Ascending aorta (tissue), 2 donors: ENCODE measurements around the gene ZNF442. TPM values are rescaled to one million over a fixed set of nuclear protein-coding genes. Genes with fewer than 3 reads are reported as not detected.
"Not testable (repeated sequence)": the region's sequence is repeated elsewhere in the genome, so short reads cannot be mapped to it uniquely, and the experiment has no call there.

ENCODE experiments used
- DNase-seq, 2 donors: peaks; one replicate each; pipeline ENCODE4 v3.0.0-alpha.2; 2019; ENCODE audit warnings: low spot score in 2 of 2
- H3K27ac ChIP-seq, 2 donors: fragments of 200-600 bp; sonication (generic); one replicate each; pipeline ENCODE4 v1.5.1; 2016 to 2017; ENCODE audit warnings: mild to moderate bottlenecking in 1 of 2
- H3K27me3 ChIP-seq: fragments of 200-600 bp; sonication (generic); one replicate; pipeline ENCODE4 v1.5.1; 2017
- H3K36me3 ChIP-seq, 2 donors: fragments of 200-600 bp; sonication (generic); one replicate each; pipeline ENCODE4 v1.5.1; 2016
- H3K4me1 ChIP-seq, 2 donors: fragments of 200-600 bp; sonication (generic); one replicate each; pipeline ENCODE4 v1.5.1; 2016 to 2017; ENCODE audit warnings: mild to moderate bottlenecking in 1 of 2
- H3K4me3 ChIP-seq, 2 donors: fragments of 200-600 bp; sonication (generic); one replicate each; pipeline ENCODE4 v1.5.1; 2016 to 2017; ENCODE audit warnings: mild to moderate bottlenecking in 1 of 2
- H3K9me3 ChIP-seq, 2 donors: fragments of 200-600 bp; sonication (generic); one replicate each; pipeline ENCODE4 v1.5.1; 2016
- intact Hi-C: fragments of 100-400 bp; cut with DNase I; formaldehyde crosslinking; loops from one replicate; pipeline ENCODE4 v1.15.1; 2023
- total RNA-seq: library from RNA; depleted of rRNA; stranded (reverse); fragments of >200 nt; gene quantifications from one replicate; pipeline ENCODE4 v1.1.0, GENCODE V29; 2016
- TF ChIP-seq, protein P1 (sequence below), 3 experiments: fragments of 200-600 bp in 2 of 3; fragments of 450-650 bp in 1 of 3; sonication (generic) in 2 of 3; IDR thresholded peaks; one replicate each; pipeline ENCODE4 v1.5.1; 2016 to 2019; ENCODE audit warnings: antibody characterized with exemption in 3 of 3, mild to moderate bottlenecking in 1 of 3, moderate library complexity in 1 of 3

Gene ZNF442
- total RNA-seq, 1 donor from 2014 or later, result 0.21 TPM

GRCh38 chr19:12331211-12331941 is 34.1 kb downstream of the ZNF442 start:
- Histone ChIP-seq H3K36me3 (no peaks in the 10 kb centered on the region), H3K27me3 (no peaks in the 10 kb centered on the region), H3K4me3 (no peak overlapping the region), H3K27ac (peak overlapping the region in 1 of 2 donors; percentile 95), H3K4me1 (peaks cover 0 to 2% of the 10 kb centered on the region in 2 donors), H3K9me3 (no peaks in the 10 kb centered on the region)
- TF ChIP-seq, protein P1, sequence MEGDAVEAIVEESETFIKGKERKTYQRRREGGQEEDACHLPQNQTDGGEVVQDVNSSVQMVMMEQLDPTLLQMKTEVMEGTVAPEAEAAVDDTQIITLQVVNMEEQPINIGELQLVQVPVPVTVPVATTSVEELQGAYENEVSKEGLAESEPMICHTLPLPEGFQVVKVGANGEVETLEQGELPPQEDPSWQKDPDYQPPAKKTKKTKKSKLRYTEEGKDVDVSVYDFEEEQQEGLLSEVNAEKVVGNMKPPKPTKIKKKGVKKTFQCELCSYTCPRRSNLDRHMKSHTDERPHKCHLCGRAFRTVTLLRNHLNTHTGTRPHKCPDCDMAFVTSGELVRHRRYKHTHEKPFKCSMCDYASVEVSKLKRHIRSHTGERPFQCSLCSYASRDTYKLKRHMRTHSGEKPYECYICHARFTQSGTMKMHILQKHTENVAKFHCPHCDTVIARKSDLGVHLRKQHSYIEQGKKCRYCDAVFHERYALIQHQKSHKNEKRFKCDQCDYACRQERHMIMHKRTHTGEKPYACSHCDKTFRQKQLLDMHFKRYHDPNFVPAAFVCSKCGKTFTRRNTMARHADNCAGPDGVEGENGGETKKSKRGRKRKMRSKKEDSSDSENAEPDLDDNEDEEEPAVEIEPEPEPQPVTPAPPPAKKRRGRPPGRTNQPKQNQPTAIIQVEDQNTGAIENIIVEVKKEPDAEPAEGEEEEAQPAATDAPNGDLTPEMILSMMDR (IDR thresholded peaks at IDR 0.05), result no peak
- DNase-seq, result no peak
- intact Hi-C loops, result loop anchor here (5.0 to 10.0 kb wide), 3 partner anchors 71 to 283 kb away; partner anchors contain the start of genes ZNF490, ZNF791, ZNF799 and ZNF844

GRCh38 chr19:12330340-12330739 is 35.1 kb downstream of the ZNF442 start:
- Histone ChIP-seq H3K27ac (no peak overlapping the region), H3K4me3 (no peak overlapping the region), H3K9me3 (no peaks in the 10 kb centered on the region), H3K36me3 (no peaks in the 10 kb centered on the region), H3K27me3 (no peaks in the 10 kb centered on the region), H3K4me1 (peaks cover 0 to 2% of the 10 kb centered on the region in 2 donors)
- intact Hi-C loops, result loop anchor here (5.0 to 10.0 kb wide), 3 partner anchors 72 to 284 kb away; partner anchors contain the start of genes ZNF490, ZNF791, ZNF799 and ZNF844
- DNase-seq, result no peak
- TF ChIP-seq, protein P1 (IDR thresholded peaks at IDR 0.05), result no peak

GRCh38 chr19:12325690-12326089 is 39.8 kb downstream of the ZNF442 start:
- DNase-seq, result no peak
- TF ChIP-seq, protein P1 (IDR thresholded peaks at IDR 0.05), result no peak
- Histone ChIP-seq H3K4me1 (no peaks in the 10 kb centered on the region), H3K27me3 (no peaks in the 10 kb centered on the region), H3K27ac (no peak overlapping the region), H3K9me3 (peaks cover 0 to 15% of the 10 kb centered on the region in 2 donors), H3K36me3 (peaks cover 24 to 39% of the 10 kb centered on the region in 2 donors), H3K4me3 (no peak overlapping the region)
- intact Hi-C loops, result no loop called here

GRCh38 chr19:12318782-12319413 is 46.6 kb downstream of the ZNF442 start:
- Histone ChIP-seq H3K36me3 (peaks cover 54 to 75% of the 10 kb centered on the region in 2 donors), H3K27me3 (no peaks in the 10 kb centered on the region), H3K4me1 (no peaks in the 10 kb centered on the region), H3K4me3 (no peak overlapping the region), H3K9me3 (peaks cover 3 to 46% of the 10 kb centered on the region in 2 donors), H3K27ac (no peak overlapping the region)
- no peak for DNase-seq
- TF ChIP-seq, protein P1 (IDR thresholded peaks at IDR 0.05), result no peak
- intact Hi-C loops, result no loop called here

DNA sequence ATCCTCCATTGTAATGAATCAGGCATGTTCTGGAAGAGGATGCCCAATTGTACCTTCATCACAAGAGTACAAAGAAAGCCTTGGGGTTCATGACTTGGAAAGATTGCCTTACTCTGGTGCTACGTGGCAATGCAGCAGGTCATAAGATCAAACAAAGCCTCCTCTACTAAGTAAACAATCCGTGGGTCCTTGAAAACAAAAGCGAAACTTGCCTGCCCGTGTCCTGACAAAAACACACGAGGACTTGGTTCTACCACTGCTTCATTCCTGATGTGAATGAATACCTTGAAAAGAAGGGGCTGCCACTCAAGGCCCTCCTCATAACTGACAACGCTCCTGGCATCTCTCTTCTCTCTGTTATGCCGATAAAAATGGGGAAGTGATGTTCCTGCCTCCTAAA is 50.9 kb downstream of the ZNF442 start:
- Histone ChIP-seq H3K4me1 (no peaks in the 10 kb centered on the region), H3K27me3 (no peaks in the 10 kb centered on the region), H3K36me3 (peaks cover 21 to 35% of the 10 kb centered on the region in 2 donors), H3K9me3 (peaks cover 3 to 21% of the 10 kb centered on the region in 2 donors), H3K27ac (no peak overlapping the region), H3K4me3 (no peak overlapping the region)
- TF ChIP-seq, protein P1 (IDR thresholded peaks at IDR 0.05), result no peak
- intact Hi-C loops, result no loop called here
- no peak for DNase-seq

- H3K27me3 ChIP-seq, H3K27ac ChIP-seq, DNase-seq, intact Hi-C loops, H3K4me1 ChIP-seq, H3K9me3 ChIP-seq, H3K4me3 ChIP-seq, H3K36me3 ChIP-seq: not testable (repeated sequence)
Observed at GRCh38 chr19:12308891-12309290, 56.6 kb downstream of the ZNF442 start.
